H1 (cell line): Measurements from ENCODE around the gene SLC22A8. TPM values are rescaled to one million over a fixed set of nuclear protein-coding genes. Genes with fewer than 3 reads are reported as not detected.
A peak's percentile ranks its signal among the peaks of the same experiment; 100 is the strongest.

ENCODE experiments used
- CTCF ChIA-PET: fragments of 300-600 bp; sonication (Branson Sonifier 250); formaldehyde crosslinking; loops from one replicate; lab custom pipeline; 2021; ENCODE audit not compliant: partially characterized antibody; lab: Charles Lee
- POLR2A ChIA-PET: fragments of 300-600 bp; sonication (Branson Sonifier 250); formaldehyde crosslinking; loops from one replicate; lab custom pipeline; 2021; ENCODE audit warnings: inconsistent platforms; ENCODE audit not compliant: partially characterized antibody; lab: Charles Lee
- DNase-seq, 2 experiments: peaks; one replicate each; pipeline versions ENCODE4 v3.0.0 to v3.0.0-alpha.2; 2010 to 2022; ENCODE audit warnings: low spot score in 2 of 2, low read depth in 1 of 2, mixed read lengths in 1 of 2
- FAIRE-seq: peaks from 2 replicates; lab custom pipeline; 2011; peaks lifted over from hg19 to GRCh38; lab: Jason Lieb, UNC
- H2AFZ ChIP-seq: 2 replicates; pipeline ENCODE4 v1.8.1; 2012; ENCODE audit warnings: low read length, inconsistent platforms
- H2AK5ac ChIP-seq: 2 replicates; pipeline ENCODE4 v1.6.1; 2013; ENCODE audit warnings: low read depth, low read length
- H2BK120ac ChIP-seq: replicated peaks from 2 replicates; pipeline ENCODE3; 2013; ENCODE audit warnings: low read depth, low read length, inconsistent platforms
- H2BK12ac ChIP-seq: 2 replicates; pipeline ENCODE4 v1.6.1; 2013; ENCODE audit warnings: low read depth, low read length
- H2BK15ac ChIP-seq: 2 replicates; pipeline ENCODE4 v1.6.1; 2013; ENCODE audit warnings: low read length
- H2BK20ac ChIP-seq: 2 replicates; pipeline ENCODE4 v1.6.1; 2013; ENCODE audit warnings: low read length
- H2BK5ac ChIP-seq: 2 replicates; pipeline ENCODE4 v1.6.1; 2013; ENCODE audit warnings: low read depth, low read length
- H3K14ac ChIP-seq: 2 replicates; pipeline ENCODE4 v1.6.1; 2013; ENCODE audit warnings: inconsistent platforms; ENCODE audit not compliant: insufficient read length
- H3K18ac ChIP-seq: 2 replicates; pipeline ENCODE4 v1.6.1; 2013; ENCODE audit warnings: low read length; ENCODE audit errors: extremely low read depth
- H3K23ac ChIP-seq: 2 replicates; pipeline ENCODE4 v1.6.1; 2013; ENCODE audit warnings: inconsistent platforms; ENCODE audit not compliant: insufficient read length
- H3K23me2 ChIP-seq: 2 replicates; pipeline ENCODE4 v1.6.1; 2013; ENCODE audit warnings: low read depth, low read length
- H3K27ac ChIP-seq: 2 replicates; pipeline ENCODE4 v1.6.1; 2011; ENCODE audit warnings: low read depth, low read length, inconsistent platforms
- H3K27me3 ChIP-seq, 4 experiments: replicated peaks in 1 of 4; 1 replicate in 1 of 4; 2 replicates in 3 of 4; pipeline versions ENCODE4 v1.6.1 to v1.8.1; 2011 to 2013; ENCODE audit warnings: low read length in 3 of 4, mild to moderate bottlenecking in 3 of 4, inconsistent platforms in 2 of 4, mixed read lengths in 2 of 4, moderate library complexity in 1 of 4; ENCODE audit not compliant: control insufficient read depth in 3 of 4, insufficient read depth in 3 of 4; ENCODE audit errors: extremely low read depth in 1 of 4
- H3K36me3 ChIP-seq, 4 experiments: 2 replicates each; pipeline versions ENCODE4 v1.6.1 to v1.8.1; 2011 to 2013; ENCODE audit warnings: mild to moderate bottlenecking in 4 of 4, low read length in 3 of 4, moderate library complexity in 2 of 4, control low read depth in 1 of 4, inconsistent platforms in 1 of 4; ENCODE audit not compliant: insufficient read depth in 4 of 4, control insufficient read depth in 2 of 4
- H3K4ac ChIP-seq: replicated peaks from 2 replicates; pipeline ENCODE3; 2013; ENCODE audit warnings: low read length, low read depth, mixed read lengths, inconsistent platforms; ENCODE audit not compliant: insufficient read length
- H3K4me1 ChIP-seq, 4 experiments: replicated peaks in 1 of 4; 1 replicate in 1 of 4; 2 replicates in 3 of 4; pipeline versions ENCODE4 v1.6.1 to v1.8.1; 2011 to 2013; ENCODE audit warnings: low read length in 3 of 4, inconsistent platforms in 2 of 4, mixed read lengths in 1 of 4; ENCODE audit not compliant: insufficient read depth in 4 of 4, control insufficient read depth in 3 of 4
- H3K4me2 ChIP-seq, 2 experiments: 2 replicates each; pipeline versions ENCODE4 v1.6.1 to v1.8.1; 2011 to 2013; ENCODE audit warnings: low read depth in 2 of 2, low read length in 2 of 2, control low read depth in 1 of 2, inconsistent platforms in 1 of 2, mild to moderate bottlenecking in 1 of 2; ENCODE audit not compliant: insufficient read depth in 1 of 2
- H3K4me3 ChIP-seq, 4 experiments: fragments of 200-600, 300-600 bp in 1 of 4; sonication (generic), shearing (Covaris generic), sonication (Bioruptor Twin) in 1 of 4; 2 replicates each; pipeline versions ENCODE4 v1.5.1 to v1.8.1; 2011 to 2016; ENCODE audit warnings: low read length in 4 of 4, low read depth in 3 of 4, control low read depth in 2 of 4, inconsistent platforms in 2 of 4, mild to moderate bottlenecking in 2 of 4, mixed read lengths in 1 of 4, moderate library complexity in 1 of 4; ENCODE audit not compliant: insufficient read depth in 2 of 4; ENCODE audit errors: extremely low read depth in 1 of 4
- H3K56ac ChIP-seq: replicated peaks from 2 replicates; pipeline ENCODE3; 2013; ENCODE audit warnings: low read depth, mild to moderate bottlenecking, mixed read lengths, low read length, inconsistent platforms; ENCODE audit not compliant: insufficient read length
- H3K79me1 ChIP-seq: 2 replicates; pipeline ENCODE4 v1.6.1; 2013; ENCODE audit warnings: low read depth, low read length, control low read depth
- H3K79me2 ChIP-seq, 2 experiments: 2 replicates each; pipeline versions ENCODE4 v1.6.1 to v1.8.1; 2012 to 2013; ENCODE audit warnings: low read length in 2 of 2, mild to moderate bottlenecking in 2 of 2, inconsistent platforms in 1 of 2; ENCODE audit not compliant: insufficient read depth in 2 of 2, control insufficient read depth in 1 of 2
- H3K9ac ChIP-seq, 4 experiments: replicated peaks in 1 of 4; 1 replicate in 1 of 4; 2 replicates in 3 of 4; pipeline versions ENCODE4 v1.6.1 to v1.8.1; 2011 to 2013; ENCODE audit warnings: low read depth in 3 of 4, low read length in 3 of 4, control low read depth in 2 of 4, mild to moderate bottlenecking in 2 of 4, moderate library complexity in 2 of 4, inconsistent platforms in 1 of 4; ENCODE audit errors: extremely low read depth in 1 of 4
- H3K9me3 ChIP-seq, 2 experiments: 2 replicates each; pipeline versions ENCODE4 v1.6.1 to v1.8.1; 2012 to 2013; ENCODE audit warnings: mild to moderate bottlenecking in 2 of 2, moderate library complexity in 2 of 2, control low read depth in 1 of 2, inconsistent platforms in 1 of 2, low read depth in 1 of 2, low read length in 1 of 2, mixed read lengths in 1 of 2; ENCODE audit not compliant: insufficient read depth in 2 of 2
- H4K20me1 ChIP-seq, 2 experiments: replicated peaks in 1 of 2; 2 replicates each; pipeline versions ENCODE3 to v1.8.1; 2011 to 2013; ENCODE audit warnings: inconsistent platforms in 2 of 2, low read length in 2 of 2, mild to moderate bottlenecking in 1 of 2; ENCODE audit not compliant: insufficient read depth in 2 of 2, control insufficient read depth in 1 of 2
- H4K5ac ChIP-seq: 2 replicates; pipeline ENCODE4 v1.6.1; 2013; ENCODE audit warnings: low read length, low read depth, mixed read lengths, inconsistent platforms; ENCODE audit not compliant: insufficient read length
- H4K8ac ChIP-seq: 2 replicates; pipeline ENCODE4 v1.8.0; 2013; ENCODE audit warnings: mild to moderate bottlenecking, moderate library complexity, low read length, inconsistent platforms; ENCODE audit not compliant: insufficient read depth; ENCODE audit errors: extremely low read depth
- H4K91ac ChIP-seq: replicated peaks from 2 replicates; pipeline ENCODE3; 2013; ENCODE audit warnings: low read length, mixed read lengths, inconsistent platforms; ENCODE audit not compliant: insufficient read length
- ASH2L ChIP-seq: fragments of 200-600, 300-600 bp; sonication (generic); IDR thresholded peaks from one replicate; pipeline ENCODE4 v1.7.1; 2017; ENCODE audit warnings: low read length
- KDM1A ChIP-seq: fragments of 200-600, 300-600 bp; sonication (generic); IDR thresholded peaks from 2 replicates; pipeline ENCODE4 v1.7.1; 2016; ENCODE audit warnings: mild to moderate bottlenecking, low read length, borderline replicate concordance
- WGBS, 2 experiments: shearing (Covaris generic) in 1 of 2; methylation state at CpG; one replicate each; pipeline versions ENCODE4 v1.1.6 to v1.1.7; 2013 to 2015; ENCODE audit warnings: low lambda C conversion rate in 2 of 2, mixed read lengths in 2 of 2, inconsistent platforms in 1 of 2, low coverage in 1 of 2, missing lambda C conversion rate in 1 of 2; ENCODE audit not compliant: insufficient replicate concordance in 2 of 2, insufficient coverage in 1 of 2, insufficient read length in 1 of 2; ENCODE audit errors: extremely low coverage in 1 of 2, missing lambda C conversion rate in 1 of 2; 5-methylcytosine and 5-hydroxymethylcytosine counted together
- polyA plus RNA-seq, 7 experiments: library from polyadenylated mRNA; depleted of rRNA in 3 of 7; stranded (reverse) in 5 of 7; unstranded in 2 of 7; fragments of >200 nt in 5 of 7; fragments of 200-250 nt in 2 of 7; gene quantifications; 1 replicate in 5 of 7; 2 replicates in 1 of 7; 4 replicates in 1 of 7; pipeline versions ENCODE4 v1.2.1 to v1.2.3, GENCODE V29; 2011 to 2013; ENCODE audit warnings: missing spikeins in 2 of 7, mixed read lengths in 2 of 7
- total RNA-seq: library from RNA; stranded (reverse); fragmentation: NEBNext Ultra II Directional; extraction: Animal tissue kit (Norgen Biotek cat#: 25700); gene quantifications from 2 replicates; pipeline ENCODE4 v1.2.1, GENCODE V29; 2021

The SLC22A8 gene
- total and polyA plus RNA-seq, 2 of the 8 experiments (the other 6 are each of a cell fraction or from before 2014, with no cell fraction given) = not detected

- no peaks in the 10 kb centered on the region for H3K9me3 ChIP-seq
- H3K27me3 ChIP-seq = no peaks in the 10 kb centered on the region
- H3K27ac ChIP-seq = no peak overlapping the region
- H3K4me1 ChIP-seq = peaks cover 0 to 9% (median 6%) of the 10 kb centered on the region in 4 experiments; a peak in 5 of 7 replicates
- no peak overlapping the region for H3K56ac ChIP-seq
- no peak overlapping the region for H2BK12ac ChIP-seq
- no peaks in the 10 kb centered on the region for H4K20me1 ChIP-seq
- no peak overlapping the region for H3K14ac ChIP-seq
- H3K4ac ChIP-seq = no peak overlapping the region
- WGBS, 2 experiments = 87% methylated on average over 5 of the region's 5 CpGs; no CpG with 5 or more reads in 1 of the 2 experiments
- H4K5ac ChIP-seq = no peak overlapping the region
- POLR2A ChIA-PET = interaction anchor here (1.5 kb wide), 1 partner anchor 130 kb away, joined by 3 read pairs; no protein-coding TSS in a partner anchor
- H4K8ac ChIP-seq = no peak overlapping the region; the same call in 1 of the 2 replicates
- no peak overlapping the region for H2BK120ac ChIP-seq
- TF ChIP-seq ASH2L = no peak
- TF ChIP-seq KDM1A = peak; percentile 74; the same call in 1 of the 2 replicates
- H3K4me3 ChIP-seq = no peak overlapping the region
- no peak overlapping the region for H2BK20ac ChIP-seq
- no peak overlapping the region for H3K9ac ChIP-seq
- peak overlapping the region; percentile 40; the same call in 1 of the 2 replicates for H2BK15ac ChIP-seq
- H2AFZ ChIP-seq = no peak overlapping the region
- H4K91ac ChIP-seq = no peak overlapping the region
- no peak for DNase-seq
- H3K36me3 ChIP-seq = no peaks in the 10 kb centered on the region
- H3K23ac ChIP-seq = no peak overlapping the region
- no peak overlapping the region; the same call in 1 of the 2 replicates for H3K18ac ChIP-seq
- H2BK5ac ChIP-seq = peak overlapping the region; percentile 24; the same call in 1 of the 2 replicates
- H3K23me2 ChIP-seq = no peaks in the 10 kb centered on the region; the same call in 1 of the 2 replicates
- FAIRE-seq = no peak
- CTCF ChIA-PET = interaction anchor here (1.1 to 10.2 kb wide), 7 partner anchors 10 to 202 kb away, joined by 3 to 149 read pairs (median 4); no protein-coding TSS in a partner anchor
- no peak overlapping the region for H3K4me2 ChIP-seq
- no peaks in the 10 kb centered on the region; the same call in 1 of the 2 replicates for H3K79me1 ChIP-seq
- H2AK5ac ChIP-seq = no peak overlapping the region
- no peaks in the 10 kb centered on the region for H3K79me2 ChIP-seq
These were observed 4.7 kb downstream of the SLC22A8 start for GRCh38 chr11:63010934-63011439.
